ENCODE results near the gene F10. TPM values are rescaled to one million over a fixed set of nuclear protein-coding genes. Genes with fewer than 3 reads are reported as not detected.

F10 gene
- total RNA-seq, 4 donors from 2014 or later: 7.3 to 33.0 (median 20.7) TPM

DNA sequence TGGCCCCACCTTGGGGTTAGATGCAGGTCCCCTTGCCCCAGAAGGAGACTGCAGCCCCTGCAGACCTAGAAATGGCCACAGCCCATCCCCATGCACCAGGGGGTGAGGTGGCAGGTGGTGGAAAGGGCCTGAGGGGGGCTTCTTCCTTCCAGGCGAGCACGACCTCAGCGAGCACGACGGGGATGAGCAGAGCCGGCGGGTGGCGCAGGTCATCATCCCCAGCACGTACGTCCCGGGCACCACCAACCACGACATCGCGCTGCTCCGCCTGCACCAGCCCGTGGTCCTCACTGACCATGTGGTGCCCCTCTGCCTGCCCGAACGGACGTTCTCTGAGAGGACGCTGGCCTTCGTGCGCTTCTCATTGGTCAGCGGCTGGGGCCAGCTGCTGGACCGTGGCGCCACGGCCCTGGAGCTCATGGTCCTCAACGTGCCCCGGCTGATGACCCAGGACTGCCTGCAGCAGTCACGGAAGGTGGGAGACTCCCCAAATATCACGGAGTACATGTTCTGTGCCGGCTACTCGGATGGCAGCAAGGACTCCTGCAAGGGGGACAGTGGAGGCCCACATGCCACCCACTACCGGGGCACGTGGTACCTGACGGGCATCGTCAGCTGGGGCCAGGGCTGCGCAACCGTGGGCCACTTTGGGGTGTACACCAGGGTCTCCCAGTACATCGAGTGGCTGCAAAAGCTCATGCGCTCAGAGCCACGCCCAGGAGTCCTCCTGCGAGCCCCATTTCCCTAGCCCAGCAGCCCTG lies 4.2 kb upstream of the F10 start:
- no peak for TF ChIP-seq CTCF (IDR thresholded peaks at IDR 0.05; ENCODE audit: low read depth)

DNA sequence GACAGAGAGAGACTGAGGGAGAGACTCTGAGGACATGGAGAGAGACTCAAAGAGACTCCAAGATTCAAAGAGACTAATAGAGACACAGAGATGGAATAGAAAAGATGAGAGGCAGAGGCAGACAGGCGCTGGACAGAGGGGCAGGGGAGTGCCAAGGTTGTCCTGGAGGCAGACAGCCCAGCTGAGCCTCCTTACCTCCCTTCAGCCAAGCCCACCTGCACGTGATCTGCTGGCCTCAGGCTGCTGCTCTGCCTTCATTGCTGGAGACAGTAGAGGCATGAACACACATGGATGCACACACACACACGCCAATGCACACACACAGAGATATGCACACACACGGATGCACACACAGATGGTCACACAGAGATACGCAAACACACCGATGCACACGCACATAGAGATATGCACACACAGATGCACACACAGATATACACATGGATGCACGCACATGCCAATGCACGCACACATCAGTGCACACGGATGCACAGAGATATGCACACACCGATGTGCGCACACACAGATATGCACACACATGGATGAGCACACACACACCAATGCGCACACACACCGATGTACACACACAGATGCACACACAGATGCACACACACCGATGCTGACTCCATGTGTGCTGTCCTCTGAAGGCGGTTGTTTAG lies 3.3 kb upstream of the F10 start:
- TF ChIP-seq CTCF (IDR thresholded peaks at IDR 0.05; ENCODE audit: low read depth): no peak

GRCh38 chr13:113119822-113120189 lies 2.8 kb upstream of the F10 start:
- no peak for TF ChIP-seq CTCF (IDR thresholded peaks at IDR 0.05; ENCODE audit: low read depth)

DNA sequence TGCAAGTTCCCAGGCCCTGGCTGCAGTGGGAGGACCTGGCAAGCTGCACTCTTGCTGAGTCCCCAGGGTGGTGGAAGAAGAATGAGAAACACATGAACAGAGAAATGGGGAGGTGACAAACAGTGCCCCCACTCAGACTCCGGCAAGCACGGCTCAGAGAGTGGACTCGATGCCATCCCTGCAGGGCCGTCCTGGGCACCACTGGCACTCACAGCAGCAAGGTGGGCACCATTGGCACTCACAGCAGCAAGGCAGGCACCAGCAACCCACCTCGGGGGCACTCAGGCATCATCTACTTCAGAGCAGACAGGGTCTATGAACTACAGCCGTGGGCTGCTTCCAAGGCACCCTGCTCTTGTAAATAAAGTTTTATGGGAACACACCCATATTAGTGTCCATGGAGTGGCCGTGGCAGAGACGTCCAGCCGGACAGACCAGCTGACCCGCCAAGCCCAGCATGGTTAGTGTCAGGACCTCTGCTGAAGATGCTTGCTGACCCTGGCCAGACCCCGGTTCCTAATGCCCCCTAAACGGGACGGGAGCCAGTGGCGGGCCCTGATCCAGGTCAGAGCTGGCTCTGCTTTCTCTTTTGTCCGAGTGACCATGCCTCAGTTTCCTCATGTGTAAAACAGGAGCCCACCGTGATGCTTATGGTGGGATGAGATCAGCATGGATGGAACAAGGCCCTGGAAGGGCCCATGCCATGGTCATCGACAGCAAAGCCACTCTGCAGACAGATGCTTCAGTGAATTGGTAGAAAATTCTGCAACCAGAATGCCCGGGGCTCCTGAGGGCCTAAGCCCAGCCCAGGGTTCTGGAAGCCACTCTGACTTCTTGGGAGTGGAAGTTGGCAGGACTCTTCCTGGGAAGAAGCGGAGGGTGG lies 2.1 kb upstream of the F10 start:
- TF ChIP-seq CTCF (IDR thresholded peaks at IDR 0.05; ENCODE audit: low read depth): no peak

DNA sequence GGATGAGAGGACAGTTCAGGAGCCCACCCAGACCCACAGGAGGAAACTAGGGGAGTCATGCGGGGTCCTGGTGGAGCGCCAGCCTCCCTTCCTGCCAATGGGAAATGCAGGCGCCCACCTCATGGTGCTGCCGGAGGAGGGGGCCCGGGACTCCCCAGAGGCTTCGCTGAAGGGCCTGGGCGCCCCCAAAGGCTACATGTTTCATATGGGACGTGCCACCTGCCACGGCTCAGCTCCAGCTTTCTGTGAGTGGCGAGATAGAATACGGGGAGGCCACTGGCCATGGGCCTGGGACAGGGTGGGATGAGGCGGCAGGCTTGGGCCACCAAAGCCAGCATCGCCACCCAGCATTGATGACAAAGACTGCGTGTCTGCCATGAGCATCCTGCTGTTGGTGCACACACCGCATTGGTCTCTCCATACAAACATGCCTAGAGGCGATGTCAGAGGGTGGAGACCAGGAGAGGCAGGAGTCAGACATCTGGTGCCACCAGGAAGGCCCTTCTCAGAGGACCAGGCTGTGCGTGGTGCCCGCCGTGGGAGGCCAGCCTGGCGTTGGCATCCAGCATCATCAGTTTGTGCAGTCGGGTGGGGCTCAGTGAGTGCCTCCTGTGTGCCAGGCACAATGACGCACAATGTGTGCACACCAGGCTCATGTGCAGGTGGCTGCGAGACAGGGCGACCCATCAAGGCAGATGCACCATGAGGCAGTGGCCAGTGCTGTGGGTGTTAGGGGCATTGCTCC lies 1.2 kb upstream of the F10 start:
- TF ChIP-seq CTCF (IDR thresholded peaks at IDR 0.05; ENCODE audit: low read depth): no peak

DNA sequence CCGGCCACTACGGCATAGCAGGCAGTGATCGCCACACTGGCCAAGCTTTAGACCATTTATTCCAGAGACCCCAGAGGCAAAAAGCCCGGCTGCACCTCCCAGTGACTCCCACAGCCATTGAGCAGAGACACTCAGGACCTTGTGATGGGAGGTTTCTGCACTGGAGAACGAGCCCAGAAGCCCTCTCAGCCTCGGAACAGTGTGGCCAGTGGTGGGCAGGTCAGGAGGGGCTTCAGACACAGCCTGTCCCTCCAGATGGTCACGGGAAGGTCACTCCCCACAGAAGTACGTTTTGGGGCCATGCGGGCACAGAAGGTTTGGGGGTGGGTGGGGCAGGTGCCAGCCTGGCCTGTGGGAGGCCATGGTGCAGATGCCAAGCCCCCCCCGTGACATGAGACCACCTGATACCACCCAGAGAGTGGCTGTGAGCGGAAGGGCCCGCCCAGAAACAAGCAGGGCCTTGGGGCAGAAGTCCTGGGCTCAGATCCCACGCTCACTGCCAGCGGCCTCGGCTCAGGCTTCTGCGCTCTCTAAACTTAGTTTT lies 599 bp upstream of the F10 start:
- TF ChIP-seq CTCF (IDR thresholded peaks at IDR 0.05; ENCODE audit: low read depth): no peak

Data from subcutaneous adipose tissue (tissue), 4 donors.